ENCODE data around the gene HOXB2. TPM values are rescaled to one million over a fixed set of nuclear protein-coding genes. Genes with fewer than 3 reads are reported as not detected.

HOXB2 gene
- total and polyA plus RNA-seq, 2 of the 8 experiments (the other 6 are each of a cell fraction or from before 2014, with no cell fraction given), result not detected

DNA sequence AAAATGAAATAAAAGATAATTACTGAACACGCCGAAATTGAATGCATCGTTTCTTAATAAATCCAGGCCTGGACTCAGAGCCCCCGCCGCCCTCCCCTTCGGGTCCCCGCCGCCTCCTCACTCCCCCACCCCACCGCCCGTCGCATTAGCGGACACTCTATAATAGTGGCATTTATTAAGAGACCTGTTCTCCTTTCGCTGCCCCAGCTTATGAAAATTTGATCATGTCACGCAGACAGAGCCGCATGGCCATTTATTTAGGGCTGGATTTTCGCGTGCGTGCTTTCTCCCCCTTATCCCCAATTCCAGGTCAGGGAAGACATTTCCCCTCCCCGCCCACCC lies 6.3 kb upstream of the HOXB2 start:
- Histone ChIP-seq H2AK5ac (ENCODE audit: low read depth, low read length) (no peak overlapping the region), H3K27me3 (replicated peaks in 1 of 4; ENCODE audit: control insufficient read depth in 3 of 4, extremely low read depth in 1 of 4, insufficient read depth in 3 of 4, low read length in 3 of 4) (peaks cover 94 to 100% (median 98%) of the 10 kb centered on the region in 4 experiments), H3K4me3 (ENCODE audit: extremely low read depth in 1 of 4, insufficient read depth in 2 of 4, low read depth in 3 of 4, low read length in 4 of 4) (no peak overlapping the region), H3K9me3 (ENCODE audit: insufficient read depth in 2 of 2, low read depth in 1 of 2, low read length in 1 of 2) (no peaks in the 10 kb centered on the region), H4K20me1 (replicated peaks in 1 of 2; ENCODE audit: control insufficient read depth in 1 of 2, insufficient read depth in 2 of 2, low read length in 2 of 2) (peaks cover 21 to 22% of the 10 kb centered on the region in 2 experiments), H3K23ac (ENCODE audit: insufficient read length) (no peak overlapping the region), H4K8ac (ENCODE audit: extremely low read depth, insufficient read depth, low read length) (no peak overlapping the region), H2BK15ac (ENCODE audit: low read length) (no peak overlapping the region), H3K9ac (replicated peaks in 1 of 4; ENCODE audit: extremely low read depth in 1 of 4, low read depth in 3 of 4, low read length in 3 of 4) (no peak overlapping the region), H2BK20ac (ENCODE audit: low read length) (no peak overlapping the region), H3K4ac (replicated peaks; ENCODE audit: insufficient read length, low read depth, low read length) (no peak overlapping the region), H3K36me3 (ENCODE audit: control insufficient read depth in 2 of 4, insufficient read depth in 4 of 4, low read length in 3 of 4) (peaks cover 0 to 3% (median 0%) of the 10 kb centered on the region in 4 experiments; a peak in 1 of 8 replicates), H3K27ac (ENCODE audit: low read depth, low read length) (no peak overlapping the region), H3K14ac (ENCODE audit: insufficient read length) (no peak overlapping the region), H3K56ac (replicated peaks; ENCODE audit: insufficient read length, low read depth, low read length) (no peak overlapping the region), H2BK120ac (replicated peaks; ENCODE audit: low read depth, low read length) (no peak overlapping the region), H3K79me2 (ENCODE audit: control insufficient read depth in 1 of 2, insufficient read depth in 2 of 2, low read length in 2 of 2) (no peaks in the 10 kb centered on the region), H3K4me1 (replicated peaks in 1 of 4; ENCODE audit: control insufficient read depth in 3 of 4, insufficient read depth in 4 of 4, low read length in 3 of 4) (peaks cover 7 to 29% (median 12%) of the 10 kb centered on the region in 4 experiments), H3K79me1 (ENCODE audit: low read depth, low read length) (no peaks in the 10 kb centered on the region), H2BK5ac (ENCODE audit: low read depth, low read length) (no peak overlapping the region), H3K23me2 (ENCODE audit: low read depth, low read length) (no peaks in the 10 kb centered on the region; the same call in 1 of the 2 replicates), H4K5ac (ENCODE audit: insufficient read length, low read depth, low read length) (no peak overlapping the region), H2BK12ac (ENCODE audit: low read depth, low read length) (no peak overlapping the region), H2AFZ (ENCODE audit: low read length) (no peak overlapping the region), H3K18ac (ENCODE audit: extremely low read depth, low read length) (no peak overlapping the region), H4K91ac (replicated peaks; ENCODE audit: insufficient read length, low read length) (no peak overlapping the region), H3K4me2 (ENCODE audit: insufficient read depth in 1 of 2, low read depth in 2 of 2, low read length in 2 of 2) (peak overlapping the region in 1 of 2 experiments; percentile 20; a peak in 1 of 4 replicates)
- no peak for FAIRE-seq
- POLR2A ChIA-PET (ENCODE audit: partially characterized antibody), result no interaction called here
- DNase-seq (ENCODE audit: low read depth in 1 of 2, low spot score in 2 of 2), result no peak
- WGBS, 2 experiments (ENCODE audit: extremely low coverage in 1 of 2, insufficient coverage in 1 of 2, insufficient read length in 1 of 2, insufficient replicate concordance in 2 of 2, low coverage in 1 of 2, low lambda C conversion rate in 2 of 2, missing lambda C conversion rate in 1 of 2), result 20% methylated on average over 7 of the region's 19 CpGs; no CpG with 5 or more reads in 1 of the 2 experiments
- CTCF ChIA-PET (ENCODE audit: partially characterized antibody), result interaction anchor here (0.8 to 6.6 kb wide), 14 partner anchors 9 to 532 kb away, joined by 3 to 53 read pairs (median 6); partner anchors contain the start of genes HOXB1, HOXB3 and HOXB5
- TF ChIP-seq, protein P1, sequence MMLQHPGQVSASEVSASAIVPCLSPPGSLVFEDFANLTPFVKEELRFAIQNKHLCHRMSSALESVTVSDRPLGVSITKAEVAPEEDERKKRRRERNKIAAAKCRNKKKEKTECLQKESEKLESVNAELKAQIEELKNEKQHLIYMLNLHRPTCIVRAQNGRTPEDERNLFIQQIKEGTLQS (IDR thresholded peaks at IDR 0.05; ENCODE audit: insufficient read depth, low read depth, low read length), result no peak
- TF ChIP-seq JUND (IDR thresholded peaks at IDR 0.05; ENCODE audit: low read length) (no peak), SP1 (IDR thresholded peaks at IDR 0.05; ENCODE audit: low read depth, low read length) (no peak)
